ENCODE data around the gene CFAP61. TPM values are rescaled to one million over a fixed set of nuclear protein-coding genes. Genes with fewer than 3 reads are reported as not detected.

Gene CFAP61
- total and polyA plus RNA-seq, 12 donors, result 0.53 to 3.6 (median 1.1) TPM; not detected in 3

- intact Hi-C loops (cut with DNase I), result no loop called here
- no peak for TF ChIP-seq POLR2A (IDR thresholded peaks at IDR 0.05)
- TF ChIP-seq CTCF (IDR thresholded peaks at IDR 0.05), result no peak
- no peak overlapping the region for H3K4me3 ChIP-seq
- no peak overlapping the region for H3K27ac ChIP-seq
- peaks cover 0 to 5% of the 10 kb centered on the region in 2 donors for H3K4me1 ChIP-seq (replicated peaks in 1 of 2)
- no peaks in the 10 kb centered on the region for H3K27me3 ChIP-seq
- no peaks in the 10 kb centered on the region for H3K9me3 ChIP-seq (replicated peaks in 1 of 3)
- 72 to 74% (median 73%) methylated on average over 6 of the region's 6 CpGs for WGBS, 4 donors
- DNase-seq, result no peak
- H3K36me3 ChIP-seq (replicated peaks in 1 of 2), result no peaks in the 10 kb centered on the region
Measured at GRCh38 chr20:20407891-20408805, 355.8 kb downstream of the CFAP61 start.

- Histone ChIP-seq H3K27ac (no peak overlapping the region), H3K4me1 (replicated peaks in 1 of 2) (peaks cover 0 to 5% of the 10 kb centered on the region in 2 donors), H3K36me3 (replicated peaks in 1 of 2) (no peaks in the 10 kb centered on the region), H3K27me3 (no peaks in the 10 kb centered on the region), H3K4me3 (no peak overlapping the region), H3K9me3 (replicated peaks in 1 of 3) (no peaks in the 10 kb centered on the region)
- no peak for DNase-seq
- 95 to 100% (median 98%) methylated on average over 4 of the region's 4 CpGs for WGBS, 4 donors
- TF ChIP-seq POLR2A (IDR thresholded peaks at IDR 0.05), result no peak
- TF ChIP-seq CTCF (IDR thresholded peaks at IDR 0.05), result no peak
- intact Hi-C loops (cut with DNase I), result no loop called here
Measured at GRCh38 chr20:20409331-20409730, 357.0 kb downstream of the CFAP61 start.

Small RNA genes lying within 50 kb of the gene (small RNA-seq; reads per million reads assigned to genes)
- gene RN7SL690P, result 0 reads per million in 2 donors

Other genes starting within 250 kb of the CFAP61 start
- gene NAA20, start 35.2 kb upstream of the CFAP61 start, total RNA-seq, result 10 to 100 TPM; 19.4 to 75.7 (median 56.3) TPM
- gene NAA20, start 35.2 kb upstream of the CFAP61 start, polyA plus RNA-seq, result 100 to 1,000 TPM in 2 of 3 donors, 10 to 100 TPM in 1; 95.3 to 124 (median 115) TPM
- gene CRNKL1, start 66 bp upstream of the CFAP61 start, total RNA-seq, result 10 to 100 TPM in 8 of 9 donors, 1 to 10 TPM in 1; 9.6 to 32.0 (median 18.5) TPM
- gene CRNKL1, start 66 bp upstream of the CFAP61 start, polyA plus RNA-seq, result 10 to 100 TPM; 17.2 to 23.8 (median 22.4) TPM

All from adrenal gland (tissue), 12 donors.